ENCODE data around the gene AP5S1. TPM values are rescaled to one million over a fixed set of nuclear protein-coding genes. Genes with fewer than 3 reads are reported as not detected.

AP5S1 gene
- total and polyA plus RNA-seq, 2 of the 13 experiments (the other 11 are each of a cell fraction or from before 2014, with no cell fraction given) = 7.9 to 23.2 TPM

- TF ChIP-seq ZNF639 (CRISPR knock-in tag; conservative IDR thresholded peaks at IDR 0.05) (peak; percentile 69; the same call in 1 of the 2 replicates), GABPB1 (CRISPR knock-in tag; IDR thresholded peaks at IDR 0.05) (peak; percentile 68), XRCC5 (optimal IDR thresholded peaks at IDR 0.05; ENCODE audit: low read length) (peak; percentile 92), RAD21 (CRISPR knock-in tag; IDR thresholded peaks at IDR 0.05) (peak; percentile 97), TEAD2 (CRISPR knock-in tag; IDR thresholded peaks at IDR 0.05) (no peak), ZNF614 (CRISPR knock-in tag; IDR thresholded peaks at IDR 0.05; ENCODE audit: borderline replicate concordance) (no peak), NR2F6 (IDR thresholded peaks at IDR 0.05) (no peak), NR2F6 (CRISPR knock-in tag; IDR thresholded peaks at IDR 0.05) (peak; percentile 51; the same call in 1 of the 2 replicates), ZNF597 (CRISPR knock-in tag; IDR thresholded peaks at IDR 0.05) (no peak), ATF6 (CRISPR knock-in tag; conservative IDR thresholded peaks at IDR 0.05) (0 out of 2 replicates have a peak, but pooled peaks have one; percentile 58), SNAPC5 (CRISPR knock-in tag; IDR thresholded peaks at IDR 0.05; ENCODE audit: borderline replicate concordance) (no peak), PITX1 (CRISPR knock-in tag; IDR thresholded peaks at IDR 0.05) (no peak), HCFC1 (IDR thresholded peaks at IDR 0.05; ENCODE audit: low read depth, low read length) (peak; percentile 43; the same call in 1 of the 2 replicates), ZFX (CRISPR knock-in tag; IDR thresholded peaks at IDR 0.05; ENCODE audit: low read depth) (peak; percentile 89), SP1 (IDR thresholded peaks at IDR 0.05) (no peak), SP1 (CRISPR knock-in tag; IDR thresholded peaks at IDR 0.05) (peak; percentile 85), ARID3A (IDR thresholded peaks at IDR 0.05; ENCODE audit: low read depth, low read length) (peak; percentile 33; the same call in 1 of the 2 replicates), PATZ1 (CRISPR knock-in tag; IDR thresholded peaks at IDR 0.05) (peak; percentile 88), ZBTB38 (CRISPR knock-in tag; IDR thresholded peaks at IDR 0.05) (peak; percentile 24; the same call in 1 of the 2 replicates), ZFP62 (CRISPR knock-in tag; IDR thresholded peaks at IDR 0.05) (no peak), RORA (CRISPR knock-in tag; IDR thresholded peaks at IDR 0.05) (0 out of 2 replicates have a peak, but pooled peaks have one; percentile 63), HDAC2 (CRISPR knock-in tag; IDR thresholded peaks at IDR 0.05) (no peak)
Observed at GRCh38 chr20:3786665-3787323, 33.6 kb upstream of the AP5S1 start, which contains the start of gene CENPB (continued).

All from HepG2 (cell line).